GM23338 (cell line): Measurements from ENCODE around the gene BRSK1. TPM values are rescaled to one million over a fixed set of nuclear protein-coding genes. Genes with fewer than 3 reads are reported as not detected.

Experiments used
- ATAC-seq: fragments of 200-7000 bp; cut with Tn5 transposase; 3 replicates; pipeline ENCODE4 v1.9.1; 2020
- DNase-seq: peaks from one replicate; pipeline ENCODE4 v3.0.0-alpha.2; 2015; ENCODE audit warnings: low spot score
- H2AFZ ChIP-seq: fragments of 200-600 bp; sonication (generic); 2 replicates; pipeline ENCODE4 v1.8.0; 2016; ENCODE audit warnings: antibody characterized with exemption, mild to moderate bottlenecking, moderate library complexity
- H3F3A ChIP-seq: fragments of 200-600 bp; sonication (generic); replicated peaks from 2 replicates; pipeline ENCODE4 v1.8.0; 2017; ENCODE audit warnings: antibody characterized with exemption, mixed run types, low read depth
- H3K27ac ChIP-seq: fragments of 200-600 bp; sonication (generic); 2 replicates; pipeline ENCODE4 v1.6.1; 2016; ENCODE audit warnings: low read depth
- H3K27me3 ChIP-seq: fragments of 200-600 bp; sonication (generic); 2 replicates; pipeline ENCODE4 v1.8.0; 2016; ENCODE audit warnings: mild to moderate bottlenecking, mixed run types, moderate library complexity; ENCODE audit not compliant: insufficient read depth
- H3K36me3 ChIP-seq: fragments of 200-600 bp; sonication (generic); 2 replicates; pipeline ENCODE4 v1.8.0; 2016; ENCODE audit warnings: mild to moderate bottlenecking; ENCODE audit not compliant: insufficient read depth
- H3K4me1 ChIP-seq: fragments of 200-600 bp; sonication (generic); 2 replicates; pipeline ENCODE4 v1.8.0; 2016; ENCODE audit warnings: mild to moderate bottlenecking, moderate library complexity; ENCODE audit not compliant: insufficient read depth
- H3K4me2 ChIP-seq: fragments of 200-600 bp; sonication (generic); 2 replicates; pipeline ENCODE4 v1.7.1; 2017; ENCODE audit warnings: mixed run types
- H3K4me3 ChIP-seq: fragments of 200-600 bp; sonication (generic); 2 replicates; pipeline ENCODE4 v1.6.1; 2016; ENCODE audit warnings: mixed run types
- H3K79me2 ChIP-seq: fragments of 200-600 bp; sonication (generic); replicated peaks from 2 replicates; pipeline ENCODE4 v1.8.0; 2017; ENCODE audit warnings: mild to moderate bottlenecking; ENCODE audit not compliant: insufficient read depth
- H3K9me2 ChIP-seq: fragments of 200-600 bp; sonication (generic); 2 replicates; pipeline ENCODE4 v1.8.0; 2017; ENCODE audit not compliant: insufficient read depth
- H4K20me1 ChIP-seq: fragments of 200-600 bp; sonication (generic); replicated peaks from 2 replicates; pipeline ENCODE4 v1.8.0; 2017; ENCODE audit warnings: mild to moderate bottlenecking; ENCODE audit not compliant: insufficient read depth
- H3K27ac Mint-ChIP-seq: 2 replicates; pipeline ENCODE4 v1.8.0; 2020; ENCODE audit warnings: inconsistent platforms, mild to moderate bottlenecking, moderate library complexity, mixed read lengths
- H3K27me3 Mint-ChIP-seq: 3 replicates; pipeline ENCODE4 v1.8.0; 2022; ENCODE audit warnings: low read depth, mild to moderate bottlenecking, moderate library complexity, mixed read lengths, inconsistent platforms; ENCODE audit not compliant: insufficient read depth, poor library complexity
- H3K36me3 Mint-ChIP-seq: 3 replicates; pipeline ENCODE4 v1.8.0; 2021; ENCODE audit warnings: low read depth, mild to moderate bottlenecking, inconsistent platforms, moderate library complexity, mixed read lengths
- H3K4me1 Mint-ChIP-seq: 3 replicates; pipeline ENCODE4 v1.8.0; 2020; ENCODE audit warnings: mild to moderate bottlenecking, inconsistent platforms, mixed read lengths
- H3K4me3 Mint-ChIP-seq: 3 replicates; pipeline ENCODE4 v1.8.0; 2021; ENCODE audit warnings: moderate library complexity, mild to moderate bottlenecking, inconsistent platforms, mixed read lengths
- H3K9me3 Mint-ChIP-seq: 3 replicates; pipeline ENCODE4 v1.8.0; 2020; ENCODE audit warnings: moderate library complexity, mild to moderate bottlenecking, inconsistent platforms, mixed read lengths
- CREB1 ChIP-seq: fragments of 250-450 bp; sonication (Bioruptor Pico); IDR thresholded peaks from 2 replicates; pipeline ENCODE4 v1.5.0; 2020; ENCODE audit warnings: low read depth, mild to moderate bottlenecking, moderate library complexity
- CTCF ChIP-seq, 2 experiments: fragments of 200-600 bp in 1 of 2; sonication (generic) in 1 of 2; conservative IDR thresholded peaks; 2 replicates each; pipeline versions ENCODE4 v1.5.1 to v1.6.1; 2016 to 2017; ENCODE audit warnings: antibody characterized with exemption in 2 of 2, low read depth in 2 of 2, mild to moderate bottlenecking in 2 of 2, moderate library complexity in 1 of 2
- POLR2AphosphoS5 ChIP-seq: IDR thresholded peaks from 2 replicates; pipeline ENCODE4 v1.6.1; 2016; ENCODE audit warnings: antibody characterized with exemption, low read depth
- STAT1 ChIP-seq: IDR thresholded peaks from one replicate; pipeline ENCODE4 v1.6.1; 2016; ENCODE audit warnings: antibody characterized with exemption; ENCODE audit not compliant: unreplicated experiment
- polyA plus RNA-seq: library from polyadenylated mRNA; unstranded; fragments of >200 nt; fragmentation: Nextera tagmentation; extraction: Ambion mirVana; gene quantifications from 2 replicates; pipeline ENCODE4 v1.2.1, GENCODE V29; 2016
- total RNA-seq: library from RNA; depleted of rRNA; stranded (reverse); fragments of >200 nt; shearing (Covaris generic); gene quantifications from 2 replicates; pipeline ENCODE4 v1.2.3, GENCODE V29; 2014

The BRSK1 gene
- total and polyA plus RNA-seq, 2 experiments from 2014 or later: 2.3 to 17.2 TPM

- peak overlapping the region; percentile 90 for H3K4me3 Mint-ChIP-seq
- no peaks in the 10 kb centered on the region; the same call in 1 of the 2 replicates for H3K36me3 ChIP-seq
- peak overlapping the region; percentile 96 for H3K4me2 ChIP-seq
- DNase-seq (peak; percentile 92), ATAC-seq (peak; percentile 21)
- no peaks in the 10 kb centered on the region for H3K79me2 ChIP-seq
- peaks cover 12% of the 10 kb centered on the region; the same call in 1 of the 2 replicates for H3K4me1 ChIP-seq
- no peaks in the 10 kb centered on the region for H3K9me2 ChIP-seq
- H3K4me1 Mint-ChIP-seq: peaks cover 22% of the 10 kb centered on the region
- peak overlapping the region; percentile 84 for H3K4me3 ChIP-seq
- H3K27ac ChIP-seq: no peak overlapping the region
- H3F3A ChIP-seq: no peaks in the 10 kb centered on the region; the same call in 1 of the 2 replicates
- peaks cover under 1% of the 10 kb centered on the region; the same call in 1 of the 3 replicates for H3K9me3 Mint-ChIP-seq
- no peak overlapping the region for H2AFZ ChIP-seq
- peaks cover 35% of the 10 kb centered on the region for H3K36me3 Mint-ChIP-seq
- peak overlapping the region; percentile 56 for H3K27ac Mint-ChIP-seq
- H3K27me3 ChIP-seq: no peaks in the 10 kb centered on the region
- H4K20me1 ChIP-seq: 0 out of 2 replicates have a peak, but pooled peaks cover 3% of the 10 kb centered on the region
- H3K27me3 Mint-ChIP-seq: peaks cover 21% of the 10 kb centered on the region
- TF ChIP-seq POLR2AphosphoS5 (peak; percentile 41; the same call in 1 of the 2 replicates), CREB1 (CRISPR knock-in tag) (no peak)
These were observed 57.4 kb downstream of the BRSK1 start for GRCh38 chr19:55341171-55341588.

GRCh38 chr19:55341595-55342531, 58.1 kb downstream of the BRSK1 start:
- Histone ChIP-seq H3F3A (no peaks in the 10 kb centered on the region; the same call in 1 of the 2 replicates), H3K4me3 (peak overlapping the region; percentile 84), H3K4me2 (peak overlapping the region; percentile 96), H3K79me2 (no peaks in the 10 kb centered on the region), H3K36me3 (no peaks in the 10 kb centered on the region; the same call in 1 of the 2 replicates), H3K27ac (no peak overlapping the region), H4K20me1 (0 out of 2 replicates have a peak, but pooled peaks cover 3% of the 10 kb centered on the region), H3K27me3 (no peaks in the 10 kb centered on the region), H3K9me2 (no peaks in the 10 kb centered on the region), H2AFZ (no peak overlapping the region), H3K4me1 (peaks cover 12% of the 10 kb centered on the region; the same call in 1 of the 2 replicates)
- H3K36me3 Mint-ChIP-seq: peaks cover 35% of the 10 kb centered on the region
- ATAC-seq: no peak
- DNase-seq: peak; percentile 46
- peak overlapping the region; percentile 64 for H3K4me3 Mint-ChIP-seq
- TF ChIP-seq CTCF (conservative IDR thresholded peaks at IDR 0.05; ENCODE audit: low read depth in 2 of 2): peak in 1 of 2 experiments; percentile 17; a peak in 1 of 4 replicates
- TF ChIP-seq POLR2AphosphoS5: no peak
- peaks cover 21% of the 10 kb centered on the region for H3K27me3 Mint-ChIP-seq
- peaks cover 22% of the 10 kb centered on the region for H3K4me1 Mint-ChIP-seq
- no peaks in the 10 kb centered on the region; the same call in 2 of the 3 replicates for H3K9me3 Mint-ChIP-seq
- H3K27ac Mint-ChIP-seq: no peak overlapping the region; the same call in 1 of the 2 replicates

GRCh38 chr19:55344444-55344843, 60.6 kb downstream of the BRSK1 start:
- H3K4me3 ChIP-seq: no peak overlapping the region
- no peak overlapping the region for H3K27ac Mint-ChIP-seq
- peaks cover 15% of the 10 kb centered on the region for H3F3A ChIP-seq
- peaks cover 33% of the 10 kb centered on the region for H3K4me1 Mint-ChIP-seq
- H3K27ac ChIP-seq: no peak overlapping the region
- H3K27me3 ChIP-seq: no peaks in the 10 kb centered on the region
- DNase-seq (no peak), ATAC-seq (no peak)
- TF ChIP-seq STAT1 (no peak), CTCF (conservative IDR thresholded peaks at IDR 0.05; ENCODE audit: low read depth in 2 of 2) (peak in 1 of 2 experiments; percentile 31; a peak in 2 of 4 replicates)
- no peak overlapping the region for H2AFZ ChIP-seq
- H4K20me1 ChIP-seq: 0 out of 2 replicates have a peak, but pooled peaks cover 3% of the 10 kb centered on the region
- no peak overlapping the region for H3K4me3 Mint-ChIP-seq
- H3K36me3 Mint-ChIP-seq: peaks cover 39% of the 10 kb centered on the region
- H3K4me1 ChIP-seq: peaks cover 26% of the 10 kb centered on the region
- H3K79me2 ChIP-seq: no peaks in the 10 kb centered on the region
- no peaks in the 10 kb centered on the region for H3K9me2 ChIP-seq
- no peaks in the 10 kb centered on the region for H3K9me3 Mint-ChIP-seq
- H3K27me3 Mint-ChIP-seq: peaks cover 27% of the 10 kb centered on the region
- H3K36me3 ChIP-seq: no peaks in the 10 kb centered on the region; the same call in 1 of the 2 replicates
- no peak overlapping the region for H3K4me2 ChIP-seq
